ENCODE results near the gene TTC33. TPM values are rescaled to one million over a fixed set of nuclear protein-coding genes. Genes with fewer than 3 reads are reported as not detected.
"Not testable (repeated sequence)": the region's sequence is repeated elsewhere in the genome, so short reads cannot be mapped to it uniquely, and the experiment has no call there.

Gene TTC33
- total RNA-seq, 1 donor from 2014 or later: 18.5 TPM

GRCh38 chr5:40646266-40646665 is 109.5 kb downstream of the TTC33 start:
- H3K27ac Mint-ChIP-seq (ENCODE audit: unreplicated experiment): no peak overlapping the region
- TF ChIP-seq CTCF (conservative IDR thresholded peaks at IDR 0.05): no peak

GRCh38 chr5:40639531-40639930 is 116.2 kb downstream of the TTC33 start:
- not testable (repeated sequence) for H3K36me3 Mint-ChIP-seq (ENCODE audit: low read depth); DNase-seq (ENCODE audit: low read depth, low spot score); H3K4me3 Mint-ChIP-seq; H3K27me3 Mint-ChIP-seq (ENCODE audit: low read depth); H3K4me1 Mint-ChIP-seq; H3K27ac Mint-ChIP-seq (ENCODE audit: unreplicated experiment)
- peaks cover 27% of the 10 kb centered on the region for H3K9me3 Mint-ChIP-seq

More at GRCh38 chr5:40646266-40646665, 109.5 kb downstream of the TTC33 start:
- Mint-ChIP-seq H3K4me1 (no peaks in the 10 kb centered on the region), H3K36me3 (ENCODE audit: low read depth) (no peaks in the 10 kb centered on the region), H3K27me3 (ENCODE audit: low read depth) (no peaks in the 10 kb centered on the region), H3K9me3 (peaks cover 3% of the 10 kb centered on the region), H3K4me3 (no peak overlapping the region)
- no peak for DNase-seq (ENCODE audit: low read depth, low spot score)

GRCh38 chr5:40634593-40634992 is 121.2 kb downstream of the TTC33 start:
- no peak for TF ChIP-seq CTCF (conservative IDR thresholded peaks at IDR 0.05)
- H3K27ac Mint-ChIP-seq (ENCODE audit: unreplicated experiment): no peak overlapping the region

GRCh38 chr5:40634154-40634553 is 121.6 kb downstream of the TTC33 start:
- Mint-ChIP-seq H3K9me3 (peaks cover 15% of the 10 kb centered on the region), H3K4me1 (no peaks in the 10 kb centered on the region), H3K4me3 (no peak overlapping the region), H3K27ac (ENCODE audit: unreplicated experiment) (no peak overlapping the region), H3K27me3 (ENCODE audit: low read depth) (no peaks in the 10 kb centered on the region), H3K36me3 (ENCODE audit: low read depth) (peaks cover 4% of the 10 kb centered on the region)
- no peak for TF ChIP-seq CTCF (conservative IDR thresholded peaks at IDR 0.05)
- no peak for DNase-seq (ENCODE audit: low read depth, low spot score)

More at GRCh38 chr5:40634593-40634992, 121.2 kb downstream of the TTC33 start:
- Mint-ChIP-seq H3K4me1 (no peaks in the 10 kb centered on the region), H3K9me3 (peaks cover 17% of the 10 kb centered on the region), H3K4me3 (no peak overlapping the region), H3K27me3 (ENCODE audit: low read depth) (no peaks in the 10 kb centered on the region), H3K36me3 (ENCODE audit: low read depth) (peaks cover 4% of the 10 kb centered on the region)
- no peak for DNase-seq (ENCODE audit: low read depth, low spot score)

GRCh38 chr5:40631236-40631635 is 124.5 kb downstream of the TTC33 start:
- Mint-ChIP-seq H3K27me3 (ENCODE audit: low read depth) (no peaks in the 10 kb centered on the region), H3K9me3 (peaks cover 3% of the 10 kb centered on the region), H3K4me3 (no peak overlapping the region), H3K36me3 (ENCODE audit: low read depth) (no peaks in the 10 kb centered on the region), H3K4me1 (no peaks in the 10 kb centered on the region), H3K27ac (ENCODE audit: unreplicated experiment) (no peak overlapping the region)
- DNase-seq (ENCODE audit: low read depth, low spot score): no peak
- no peak for TF ChIP-seq CTCF (conservative IDR thresholded peaks at IDR 0.05)

GRCh38 chr5:40630126-40630525 is 125.6 kb downstream of the TTC33 start:
- H3K4me3 Mint-ChIP-seq: no peak overlapping the region
- no peaks in the 10 kb centered on the region for H3K27me3 Mint-ChIP-seq (ENCODE audit: low read depth)
- H3K36me3 Mint-ChIP-seq (ENCODE audit: low read depth): no peaks in the 10 kb centered on the region

More at GRCh38 chr5:40630126-40630525, 125.6 kb downstream of the TTC33 start:
- Mint-ChIP-seq H3K9me3 (peaks cover 2% of the 10 kb centered on the region), H3K4me1 (no peaks in the 10 kb centered on the region), H3K27ac (ENCODE audit: unreplicated experiment) (no peak overlapping the region)
- TF ChIP-seq CTCF (conservative IDR thresholded peaks at IDR 0.05): no peak
- no peak for DNase-seq (ENCODE audit: low read depth, low spot score)

Measured in neural crest cell (in vitro differentiated cells).